ENCODE data around the gene DNA2.

Gene DNA2

GRCh38 chr10:68423522-68423921 is 48.3 kb downstream of the DNA2 start:
- DNase-seq = no peak
- TF ChIP-seq GATA1 (IDR thresholded peaks at IDR 0.05; ENCODE audit: low read depth, low read length) (no peak), POLR2A (IDR thresholded peaks at IDR 0.05; ENCODE audit: low read length) (no peak)

GRCh38 chr10:68419376-68419775 is 52.4 kb downstream of the DNA2 start:
- DNase-seq = no peak
- no peak for TF ChIP-seq GATA1 (IDR thresholded peaks at IDR 0.05; ENCODE audit: low read depth, low read length)
- no peak for TF ChIP-seq POLR2A (IDR thresholded peaks at IDR 0.05; ENCODE audit: low read length)

GRCh38 chr10:68408898-68409518 is 62.8 kb downstream of the DNA2 start:
- DNase-seq = peak in 1 of 2 experiments; percentile 18
- no peak for TF ChIP-seq POLR2A (IDR thresholded peaks at IDR 0.05; ENCODE audit: low read length)
- TF ChIP-seq GATA1 (IDR thresholded peaks at IDR 0.05; ENCODE audit: low read depth, low read length) = no peak

- TF ChIP-seq GATA1 (IDR thresholded peaks at IDR 0.05; ENCODE audit: low read depth, low read length) (no peak), POLR2A (IDR thresholded peaks at IDR 0.05; ENCODE audit: low read length) (peak; percentile 69)
- DNase-seq = peak; percentile 87 to 92
Observed at GRCh38 chr10:68406815-68407548, 64.8 kb downstream of the DNA2 start, which contains the start of gene RUFY2. RUFY2 (minus strand) TSS chr10:68407277; CDS start chr10:68407189, 88 bp downstream.

- DNase-seq = peak; percentile 67 to 73
- TF ChIP-seq GATA1 (IDR thresholded peaks at IDR 0.05; ENCODE audit: low read depth, low read length) (no peak), POLR2A (IDR thresholded peaks at IDR 0.05; ENCODE audit: low read length) (no peak)
Observed at GRCh38 chr10:68406111-68406814, 65.5 kb downstream of the DNA2 start.

- TF ChIP-seq POLR2A (IDR thresholded peaks at IDR 0.05; ENCODE audit: low read length) (no peak), GATA1 (IDR thresholded peaks at IDR 0.05; ENCODE audit: low read depth, low read length) (no peak)
- no peak for DNase-seq
Observed at GRCh38 chr10:68403701-68404100, 68.1 kb downstream of the DNA2 start.

GRCh38 chr10:68402276-68402675 is 69.5 kb downstream of the DNA2 start:
- DNase-seq = no peak
- no peak for TF ChIP-seq POLR2A (IDR thresholded peaks at IDR 0.05; ENCODE audit: low read length)

- no peak for DNase-seq
- TF ChIP-seq POLR2A (IDR thresholded peaks at IDR 0.05; ENCODE audit: low read length) = no peak
- TF ChIP-seq GATA1 (IDR thresholded peaks at IDR 0.05; ENCODE audit: low read depth, low read length) = no peak
Observed at GRCh38 chr10:68397005-68397404, 74.8 kb downstream of the DNA2 start.

GRCh38 chr10:68385740-68386139 is 86.0 kb downstream of the DNA2 start:
- no peak for DNase-seq
- TF ChIP-seq POLR2A (IDR thresholded peaks at IDR 0.05; ENCODE audit: low read length) (no peak), GATA1 (IDR thresholded peaks at IDR 0.05; ENCODE audit: low read depth, low read length) (no peak)

GRCh38 chr10:68371604-68372003 is 100.2 kb downstream of the DNA2 start:
- no peak for DNase-seq
- TF ChIP-seq GATA1 (IDR thresholded peaks at IDR 0.05; ENCODE audit: low read depth, low read length) = no peak
- TF ChIP-seq POLR2A (IDR thresholded peaks at IDR 0.05; ENCODE audit: low read length) = no peak

GRCh38 chr10:68367121-68367520 is 104.7 kb downstream of the DNA2 start:
- TF ChIP-seq GATA1 (IDR thresholded peaks at IDR 0.05; ENCODE audit: low read depth, low read length) (no peak), POLR2A (IDR thresholded peaks at IDR 0.05; ENCODE audit: low read length) (no peak)
- DNase-seq = no peak

- TF ChIP-seq POLR2A (IDR thresholded peaks at IDR 0.05; ENCODE audit: low read length) (no peak), GATA1 (IDR thresholded peaks at IDR 0.05; ENCODE audit: low read depth, low read length) (no peak)
Observed at GRCh38 chr10:68366600-68366999, 105.2 kb downstream of the DNA2 start.

GRCh38 chr10:68365611-68366010 is 106.2 kb downstream of the DNA2 start:
- no peak for DNase-seq
- TF ChIP-seq POLR2A (IDR thresholded peaks at IDR 0.05; ENCODE audit: low read length) (no peak), GATA1 (IDR thresholded peaks at IDR 0.05; ENCODE audit: low read depth, low read length) (no peak)

More at GRCh38 chr10:68366600-68366999, 105.2 kb downstream of the DNA2 start:
- no peak for DNase-seq

- DNase-seq = no peak
- TF ChIP-seq GATA1 (IDR thresholded peaks at IDR 0.05; ENCODE audit: low read depth, low read length) = no peak
- TF ChIP-seq POLR2A (IDR thresholded peaks at IDR 0.05; ENCODE audit: low read length) = no peak
Observed at GRCh38 chr10:68364101-68364886, 107.5 kb downstream of the DNA2 start.

All from erythroblast (primary cell).